HepG2 (cell line): ENCODE measurements around the gene MAEA. TPM values are rescaled to one million over a fixed set of nuclear protein-coding genes. Genes with fewer than 3 reads are reported as not detected.
A peak's percentile ranks its signal among the peaks of the same experiment; 100 is the strongest.

ENCODE experiments used
- AGO2 ChIP-seq: fragments of 200-400 bp; formaldehyde crosslinking; optimal IDR thresholded peaks from 2 replicates; pipeline ENCODE3; 2017; ENCODE audit warnings: mild to moderate bottlenecking, low read depth, low read length, moderate library complexity
- FOXO1 ChIP-seq: sonication (generic); formaldehyde crosslinking; IDR thresholded peaks from 2 replicates; pipeline ENCODE4 v1.4.0; 2020; ENCODE audit warnings: missing genetic modification reagents
- FOXP1 ChIP-seq, 2 experiments: fragments of 450-650 bp in 1 of 2; IDR thresholded peaks; 2 replicates each; pipeline ENCODE4 v1.6.1; 2017 to 2018; ENCODE audit warnings: antibody characterized with exemption in 1 of 2
- KAT7 ChIP-seq: IDR thresholded peaks from 2 replicates; pipeline ENCODE4 v1.6.1; 2018; ENCODE audit warnings: borderline replicate concordance, missing compliant biosample characterization
- LCORL ChIP-seq, 2 experiments: fragments of 450-650 bp in 1 of 2; sonication (generic) in 1 of 2; formaldehyde crosslinking in 1 of 2; IDR thresholded peaks; 2 replicates each; pipeline versions ENCODE4 v1.5.0 to v1.6.1; 2017 to 2020; ENCODE audit warnings: antibody characterized with exemption in 1 of 2, missing genetic modification reagents in 1 of 2
- MAFK ChIP-seq, 2 experiments: IDR thresholded peaks in 1 of 2; conservative IDR thresholded peaks in 1 of 2; 2 replicates each; pipeline ENCODE4 v1.6.1; 2011; ENCODE audit warnings: improper control_type of control experiment in 2 of 2, low read length in 2 of 2
- SAFB2 ChIP-seq: sonication (generic); formaldehyde crosslinking; IDR thresholded peaks from 2 replicates; pipeline ENCODE4 v1.5.1; 2020; ENCODE audit warnings: missing genetic modification reagents, low read depth, mild to moderate bottlenecking, borderline replicate concordance
- SALL2 ChIP-seq: sonication (generic); formaldehyde crosslinking; IDR thresholded peaks from 2 replicates; pipeline ENCODE4 v1.8.1; 2023; ENCODE audit warnings: mild to moderate bottlenecking, missing genetic modification reagents, inconsistent platforms
- SMAD3 ChIP-seq: sonication (generic); formaldehyde crosslinking; IDR thresholded peaks from 2 replicates; pipeline ENCODE4 v1.4.0; 2020; ENCODE audit warnings: missing genetic modification reagents
- SOX6 ChIP-seq, 2 experiments: fragments of 450-650 bp in 1 of 2; sonication (generic) in 1 of 2; formaldehyde crosslinking in 1 of 2; IDR thresholded peaks; 2 replicates each; pipeline versions ENCODE4 v1.4.0 to v1.6.1; 2017 to 2020; ENCODE audit warnings: antibody characterized with exemption in 1 of 2, mild to moderate bottlenecking in 1 of 2, missing genetic modification reagents in 1 of 2
- TAF1 ChIP-seq: sonication (generic); formaldehyde crosslinking; IDR thresholded peaks from 2 replicates; pipeline ENCODE4 v1.4.0; 2020; ENCODE audit warnings: missing genetic modification reagents
- ZFP82 ChIP-seq: sonication (generic); formaldehyde crosslinking; IDR thresholded peaks from 2 replicates; pipeline ENCODE4 v1.5.1; 2020; ENCODE audit warnings: mild to moderate bottlenecking, missing genetic modification reagents, borderline replicate concordance
- ZNF20 ChIP-seq: sonication (generic); formaldehyde crosslinking; IDR thresholded peaks from 2 replicates; pipeline ENCODE4 v1.4.0; 2020; ENCODE audit warnings: mild to moderate bottlenecking, moderate library complexity, missing genetic modification reagents
- ZNF207 ChIP-seq: fragments of 450-650 bp; IDR thresholded peaks from 2 replicates; pipeline ENCODE4 v1.6.1; 2016; ENCODE audit warnings: antibody characterized with exemption, borderline replicate concordance
- ZNF343 ChIP-seq: sonication (generic); formaldehyde crosslinking; IDR thresholded peaks from 2 replicates; pipeline ENCODE4 v1.4.0; 2020; ENCODE audit warnings: mild to moderate bottlenecking, missing genetic modification reagents
- ZNF607 ChIP-seq: sonication (generic); formaldehyde crosslinking; IDR thresholded peaks from 2 replicates; pipeline ENCODE4 v1.5.1; 2020; ENCODE audit warnings: missing genetic modification reagents, mild to moderate bottlenecking, borderline replicate concordance
- ZNF616 ChIP-seq: sonication (generic); formaldehyde crosslinking; IDR thresholded peaks from 2 replicates; pipeline ENCODE4 v1.5.0; 2020; ENCODE audit warnings: low read depth, mild to moderate bottlenecking, missing genetic modification reagents
- ZNF672 ChIP-seq: sonication (generic); formaldehyde crosslinking; IDR thresholded peaks from 2 replicates; pipeline ENCODE4 v1.8.1; 2022; ENCODE audit warnings: missing genetic modification reagents
- ZNF724P ChIP-seq: sonication (generic); formaldehyde crosslinking; IDR thresholded peaks from 2 replicates; pipeline ENCODE4 v1.8.0; 2022; ENCODE audit warnings: missing genetic modification reagents, borderline replicate concordance
- polyA plus RNA-seq, 8 experiments: library from polyadenylated mRNA; depleted of rRNA in 3 of 8; stranded (reverse) in 7 of 8; unstranded in 1 of 8; fragments of >200 nt; fragmentation: Illumina TruSeq in 4 of 8; extraction: Trizol in 4 of 8; gene quantifications; 2 replicates each; pipeline versions ENCODE4 v1.2.1 to v1.2.3, GENCODE V29; 2011 to 2016; ENCODE audit warnings: low read depth in 4 of 8, missing spikeins in 1 of 8, mixed read lengths in 1 of 8; ENCODE audit not compliant: insufficient read depth in 1 of 8
- total RNA-seq, 5 experiments: library from RNA; depleted of rRNA; stranded (reverse); fragments of >200 nt; fragmentation: Illumina TruSeq; extraction: Trizol; gene quantifications; 2 replicates each; pipeline ENCODE4 v1.2.3, GENCODE V29; 2016; ENCODE audit warnings: low read depth in 1 of 5
- TF ChIP-seq, protein P1 (sequence below): sonication (generic); formaldehyde crosslinking; IDR thresholded peaks from 2 replicates; pipeline ENCODE4 v1.5.0; 2020; ENCODE audit warnings: missing genetic modification reagents
- TF ChIP-seq, protein P2 (sequence below): sonication (generic); formaldehyde crosslinking; IDR thresholded peaks from 2 replicates; pipeline ENCODE4 v1.4.0; 2020; ENCODE audit warnings: missing genetic modification reagents, borderline replicate concordance
- TF ChIP-seq, protein P3 (sequence below): sonication (generic); formaldehyde crosslinking; IDR thresholded peaks from 2 replicates; pipeline ENCODE4 v1.4.0; 2020; ENCODE audit warnings: mild to moderate bottlenecking, low read depth, missing genetic modification reagents

The MAEA gene
- total and polyA plus RNA-seq, 2 of the 13 experiments (the other 11 are each of a cell fraction or from before 2014, with no cell fraction given), result 52.0 to 57.1 TPM

DNA sequence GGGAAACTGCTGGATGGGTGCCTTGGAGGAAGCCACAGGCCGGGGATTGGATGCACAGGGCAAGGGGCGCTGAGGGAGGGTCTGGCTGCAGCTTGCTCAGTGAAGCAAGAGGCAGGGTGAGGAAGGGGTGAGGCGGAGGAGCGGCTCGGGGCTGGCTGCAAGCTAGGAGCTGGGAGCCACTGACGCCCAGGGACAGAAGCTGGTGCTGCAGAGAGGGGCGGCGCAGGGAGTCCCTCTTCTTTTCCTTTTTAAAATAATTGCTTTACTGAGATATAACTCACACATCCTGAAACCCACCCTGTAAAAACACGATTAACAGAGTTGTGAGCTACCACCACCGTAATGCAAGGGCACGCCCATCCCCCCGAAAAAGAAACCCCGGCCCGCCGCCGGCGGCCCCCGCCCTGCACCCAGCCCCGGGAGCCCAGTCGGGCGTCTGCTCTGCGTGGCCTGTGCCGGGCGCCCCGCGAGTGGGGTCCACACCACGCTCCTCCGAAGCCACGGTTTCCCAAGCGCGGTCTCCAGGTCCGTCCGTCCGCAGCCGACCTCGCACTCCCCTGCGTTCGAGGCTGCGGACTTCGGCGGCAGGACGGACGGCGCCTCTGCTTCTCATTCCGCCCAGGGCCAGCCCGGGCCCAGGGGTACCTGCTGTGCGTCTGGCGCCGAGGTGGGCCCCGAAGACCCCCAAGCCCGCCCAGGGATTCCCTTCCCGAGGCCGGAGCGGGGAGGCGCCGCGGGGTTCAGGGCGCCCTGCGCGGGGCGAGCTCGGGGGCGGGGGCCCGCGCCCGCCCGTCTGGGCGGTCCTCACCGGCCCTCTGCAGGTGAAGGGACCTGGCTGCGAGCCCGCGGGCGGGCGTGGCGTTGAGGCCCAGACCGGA is 56.5 kb downstream of the MAEA start (continued):
- TF ChIP-seq MAFK (conservative IDR thresholded peaks at IDR 0.05 in 1 of 2, IDR thresholded peaks at IDR 0.05 in 1 of 2; ENCODE audit: low read length in 2 of 2) (no peak), SMAD3 (no peak), ZNF20 (CRISPR knock-in tag) (no peak), ZNF207 (no peak), TAF1 (CRISPR knock-in tag) (peak; percentile 29; the same call in 1 of the 2 replicates), ZNF616 (CRISPR knock-in tag) (peak; percentile 3; the same call in 1 of the 2 replicates), FOXO1 (CRISPR knock-in tag) (no peak), SAFB2 (CRISPR knock-in tag) (no peak), KAT7 (CRISPR knock-in tag) (peak; percentile 38; the same call in 1 of the 2 replicates), AGO2 (peak; percentile 56), SOX6 (IDR thresholded peaks at IDR 0.05) (no peak), SOX6 (CRISPR knock-in tag; IDR thresholded peaks at IDR 0.05) (no peak), LCORL (IDR thresholded peaks at IDR 0.05) (no peak), LCORL (CRISPR knock-in tag; IDR thresholded peaks at IDR 0.05) (0 out of 2 replicates have a peak, but pooled peaks have one; percentile 7), ZNF724P (0 out of 2 replicates have a peak, but pooled peaks have one; percentile 26), ZNF343 (no peak), ZNF607 (peak; percentile 4; the same call in 1 of the 2 replicates), ZNF672 (CRISPR knock-in tag) (no peak), SALL2 (no peak), FOXP1 (IDR thresholded peaks at IDR 0.05) (no peak), FOXP1 (CRISPR knock-in tag; IDR thresholded peaks at IDR 0.05) (no peak), ZFP82 (CRISPR knock-in tag) (peak; percentile 36; the same call in 1 of the 2 replicates)
- TF ChIP-seq, protein P1, sequence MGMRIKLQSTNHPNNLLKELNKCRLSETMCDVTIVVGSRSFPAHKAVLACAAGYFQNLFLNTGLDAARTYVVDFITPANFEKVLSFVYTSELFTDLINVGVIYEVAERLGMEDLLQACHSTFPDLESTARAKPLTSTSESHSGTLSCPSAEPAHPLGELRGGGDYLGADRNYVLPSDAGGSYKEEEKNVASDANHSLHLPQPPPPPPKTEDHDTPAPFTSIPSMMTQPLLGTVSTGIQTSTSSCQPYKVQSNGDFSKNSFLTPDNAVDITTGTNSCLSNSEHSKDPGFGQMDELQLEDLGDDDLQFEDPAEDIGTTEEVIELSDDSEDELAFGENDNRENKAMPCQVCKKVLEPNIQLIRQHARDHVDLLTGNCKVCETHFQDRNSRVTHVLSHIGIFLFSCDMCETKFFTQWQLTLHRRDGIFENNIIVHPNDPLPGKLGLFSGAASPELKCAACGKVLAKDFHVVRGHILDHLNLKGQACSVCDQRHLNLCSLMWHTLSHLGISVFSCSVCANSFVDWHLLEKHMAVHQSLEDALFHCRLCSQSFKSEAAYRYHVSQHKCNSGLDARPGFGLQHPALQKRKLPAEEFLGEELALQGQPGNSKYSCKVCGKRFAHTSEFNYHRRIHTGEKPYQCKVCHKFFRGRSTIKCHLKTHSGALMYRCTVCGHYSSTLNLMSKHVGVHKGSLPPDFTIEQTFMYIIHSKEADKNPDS (CRISPR knock-in tag), result no peak
- TF ChIP-seq, protein P2, sequence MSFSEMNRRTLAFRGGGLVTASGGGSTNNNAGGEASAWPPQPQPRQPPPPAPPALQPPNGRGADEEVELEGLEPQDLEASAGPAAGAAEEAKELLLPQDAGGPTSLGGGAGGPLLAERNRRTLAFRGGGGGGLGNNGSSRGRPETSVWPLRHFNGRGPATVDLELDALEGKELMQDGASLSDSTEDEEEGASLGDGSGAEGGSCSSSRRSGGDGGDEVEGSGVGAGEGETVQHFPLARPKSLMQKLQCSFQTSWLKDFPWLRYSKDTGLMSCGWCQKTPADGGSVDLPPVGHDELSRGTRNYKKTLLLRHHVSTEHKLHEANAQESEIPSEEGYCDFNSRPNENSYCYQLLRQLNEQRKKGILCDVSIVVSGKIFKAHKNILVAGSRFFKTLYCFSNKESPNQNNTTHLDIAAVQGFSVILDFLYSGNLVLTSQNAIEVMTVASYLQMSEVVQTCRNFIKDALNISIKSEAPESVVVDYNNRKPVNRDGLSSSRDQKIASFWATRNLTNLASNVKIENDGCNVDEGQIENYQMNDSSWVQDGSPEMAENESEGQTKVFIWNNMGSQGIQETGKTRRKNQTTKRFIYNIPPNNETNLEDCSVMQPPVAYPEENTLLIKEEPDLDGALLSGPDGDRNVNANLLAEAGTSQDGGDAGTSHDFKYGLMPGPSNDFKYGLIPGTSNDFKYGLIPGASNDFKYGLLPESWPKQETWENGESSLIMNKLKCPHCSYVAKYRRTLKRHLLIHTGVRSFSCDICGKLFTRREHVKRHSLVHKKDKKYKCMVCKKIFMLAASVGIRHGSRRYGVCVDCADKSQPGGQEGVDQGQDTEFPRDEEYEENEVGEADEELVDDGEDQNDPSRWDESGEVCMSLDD (CRISPR knock-in tag), result no peak; the same call in 1 of the 2 replicates
- TF ChIP-seq, protein P3, sequence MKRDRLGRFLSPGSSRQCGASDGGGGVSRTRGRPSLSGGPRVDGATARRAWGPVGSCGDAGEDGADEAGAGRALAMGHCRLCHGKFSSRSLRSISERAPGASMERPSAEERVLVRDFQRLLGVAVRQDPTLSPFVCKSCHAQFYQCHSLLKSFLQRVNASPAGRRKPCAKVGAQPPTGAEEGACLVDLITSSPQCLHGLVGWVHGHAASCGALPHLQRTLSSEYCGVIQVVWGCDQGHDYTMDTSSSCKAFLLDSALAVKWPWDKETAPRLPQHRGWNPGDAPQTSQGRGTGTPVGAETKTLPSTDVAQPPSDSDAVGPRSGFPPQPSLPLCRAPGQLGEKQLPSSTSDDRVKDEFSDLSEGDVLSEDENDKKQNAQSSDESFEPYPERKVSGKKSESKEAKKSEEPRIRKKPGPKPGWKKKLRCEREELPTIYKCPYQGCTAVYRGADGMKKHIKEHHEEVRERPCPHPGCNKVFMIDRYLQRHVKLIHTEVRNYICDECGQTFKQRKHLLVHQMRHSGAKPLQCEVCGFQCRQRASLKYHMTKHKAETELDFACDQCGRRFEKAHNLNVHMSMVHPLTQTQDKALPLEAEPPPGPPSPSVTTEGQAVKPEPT (CRISPR knock-in tag), result 0 out of 2 replicates have a peak, but pooled peaks have one; percentile 8
